K562 (cell line): ENCODE measurements around the gene TRIP6. TPM values are rescaled to one million over a fixed set of nuclear protein-coding genes. Genes with fewer than 3 reads are reported as not detected.
A peak's percentile ranks its signal among the peaks of the same experiment; 100 is the strongest.

Experiments used
- ARHGAP35 ChIP-seq: fragments of 450-650 bp; IDR thresholded peaks from 2 replicates; pipeline ENCODE4 v1.6.1; 2018; ENCODE audit not compliant: partially characterized antibody
- ARNT ChIP-seq, 2 experiments: fragments of 450-650 bp; IDR thresholded peaks; 2 replicates each; pipeline ENCODE4 v1.6.1; 2016; ENCODE audit warnings: mild to moderate bottlenecking in 1 of 2
- ASH1L ChIP-seq: fragments of 450-650 bp; IDR thresholded peaks from 2 replicates; pipeline ENCODE4 v1.6.1; 2018; ENCODE audit warnings: borderline replicate concordance, mild to moderate bottlenecking, low read depth; ENCODE audit not compliant: partially characterized antibody
- EP400 ChIP-seq: fragments of 450-650 bp; IDR thresholded peaks from 2 replicates; pipeline ENCODE4 v1.6.1; 2017; ENCODE audit warnings: antibody characterized with exemption, mild to moderate bottlenecking, moderate library complexity
- MTA2 ChIP-seq: fragments of 450-650 bp; IDR thresholded peaks from 2 replicates; pipeline ENCODE4 v1.6.1; 2016; ENCODE audit warnings: low read depth
- NFRKB ChIP-seq: fragments of 450-650 bp; IDR thresholded peaks from 2 replicates; pipeline ENCODE4 v1.6.1; 2016; ENCODE audit warnings: low read depth
- POLR2B ChIP-seq: fragments of 450-650 bp; IDR thresholded peaks from 2 replicates; pipeline ENCODE4 v1.6.1; 2018; ENCODE audit warnings: low read depth; ENCODE audit not compliant: partially characterized antibody
- PURB ChIP-seq: sonication (generic); formaldehyde crosslinking; IDR thresholded peaks from 2 replicates; pipeline ENCODE4 v1.9.0; 2021; ENCODE audit warnings: low read depth, mild to moderate bottlenecking, missing genetic modification reagents
- RBM34 ChIP-seq: fragments of 200-400 bp; formaldehyde crosslinking; IDR thresholded peaks from 2 replicates; pipeline ENCODE4 v1.6.1; 2018; ENCODE audit warnings: low read length, borderline replicate concordance; ENCODE audit not compliant: insufficient read depth
- TAL1 ChIP-seq: fragments of 450-650 bp; IDR thresholded peaks from 2 replicates; pipeline ENCODE4 v1.6.1; 2016; ENCODE audit warnings: mild to moderate bottlenecking
- TGIF2 ChIP-seq: sonication (generic); formaldehyde crosslinking; IDR thresholded peaks from 2 replicates; pipeline ENCODE4 v1.8.1; 2022; ENCODE audit warnings: mild to moderate bottlenecking, missing genetic modification reagents, moderate library complexity
- TRIM28 ChIP-seq: fragments of 450-650 bp; IDR thresholded peaks from 2 replicates; pipeline ENCODE4 v1.6.1; 2017
- UBTF ChIP-seq, 2 experiments: IDR thresholded peaks; 2 replicates each; pipeline ENCODE4 v1.6.1; 2012; ENCODE audit warnings: improper control_type of control experiment in 2 of 2, low read depth in 2 of 2, low read length in 2 of 2, borderline replicate concordance in 1 of 2
- ZNF75A ChIP-seq: fragments of 450-650 bp; formaldehyde crosslinking; IDR thresholded peaks from 2 replicates; pipeline ENCODE4 v1.4.0; 2020; ENCODE audit warnings: mild to moderate bottlenecking
- polyA plus RNA-seq, 8 experiments: library from polyadenylated mRNA; depleted of rRNA in 4 of 8; stranded (reverse) in 5 of 8; unstranded in 3 of 8; fragments of >200 nt; fragmentation: Nextera tagmentation in 2 of 8; fragmentation: Illumina TruSeq in 1 of 8; extraction: Ambion mirVana in 2 of 8; extraction: Trizol in 1 of 8; gene quantifications; 2 replicates each; pipeline versions ENCODE4 v1.2.1 to v1.2.3, GENCODE V29; 2011 to 2014; ENCODE audit warnings: inconsistent platforms in 1 of 8, missing spikeins in 1 of 8
- total RNA-seq, 7 experiments: library from RNA; depleted of rRNA in 6 of 7; stranded (reverse); fragments of >200 nt in 6 of 7; fragmentation: Illumina TruSeq in 2 of 7; extraction: Trizol in 2 of 7; gene quantifications; 2 replicates each; pipeline versions ENCODE4 v1.2.1 to v1.2.3, GENCODE V29; 2011 to 2021; ENCODE audit warnings: low replicate concordance in 1 of 7
- TF ChIP-seq, protein P1 (sequence below): fragments of 250-450 bp; sonication (Bioruptor Pico); IDR thresholded peaks from 2 replicates; pipeline ENCODE4 v1.4.0; 2020; ENCODE audit warnings: borderline replicate concordance
- TF ChIP-seq, protein P2 (sequence below), 2 experiments: fragments of 450-650 bp in 1 of 2; sonication (generic) in 1 of 2; formaldehyde crosslinking; conservative IDR thresholded peaks; 2 replicates each; pipeline versions ENCODE4 v1.4.0 to v1.8.1; 2020 to 2022; ENCODE audit warnings: mild to moderate bottlenecking in 1 of 2, missing genetic modification reagents in 1 of 2

TRIP6 gene
- total and polyA plus RNA-seq, 9 of the 15 experiments (the other 6 are each of a cell fraction or from before 2014, with no cell fraction given), result 5.9 to 141 (median 54.0) TPM

GRCh38 chr7:100840470-100841100 lies 26.6 kb upstream of the TRIP6 start (continued):
- TF ChIP-seq TGIF2, result no peak
- TF ChIP-seq TAL1, result 0 out of 2 replicates have a peak, but pooled peaks have one; percentile 14
- TF ChIP-seq, protein P1, sequence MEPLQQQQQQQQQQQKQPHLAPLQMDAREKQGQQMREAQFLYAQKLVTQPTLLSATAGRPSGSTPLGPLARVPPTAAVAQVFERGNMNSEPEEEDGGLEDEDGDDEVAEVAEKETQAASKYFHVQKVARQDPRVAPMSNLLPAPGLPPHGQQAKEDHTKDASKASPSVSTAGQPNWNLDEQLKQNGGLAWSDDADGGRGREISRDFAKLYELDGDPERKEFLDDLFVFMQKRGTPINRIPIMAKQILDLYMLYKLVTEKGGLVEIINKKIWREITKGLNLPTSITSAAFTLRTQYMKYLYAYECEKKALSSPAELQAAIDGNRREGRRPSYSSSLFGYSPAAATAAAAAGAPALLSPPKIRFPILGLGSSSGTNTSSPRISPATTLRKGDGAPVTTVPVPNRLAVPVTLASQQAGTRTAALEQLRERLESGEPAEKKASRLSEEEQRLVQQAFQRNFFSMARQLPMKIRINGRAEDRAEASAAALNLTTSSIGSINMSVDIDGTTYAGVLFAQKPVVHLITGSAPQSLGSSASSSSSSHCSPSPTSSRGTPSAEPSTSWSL (CRISPR knock-in tag), result no peak
- TF ChIP-seq, protein P2, sequence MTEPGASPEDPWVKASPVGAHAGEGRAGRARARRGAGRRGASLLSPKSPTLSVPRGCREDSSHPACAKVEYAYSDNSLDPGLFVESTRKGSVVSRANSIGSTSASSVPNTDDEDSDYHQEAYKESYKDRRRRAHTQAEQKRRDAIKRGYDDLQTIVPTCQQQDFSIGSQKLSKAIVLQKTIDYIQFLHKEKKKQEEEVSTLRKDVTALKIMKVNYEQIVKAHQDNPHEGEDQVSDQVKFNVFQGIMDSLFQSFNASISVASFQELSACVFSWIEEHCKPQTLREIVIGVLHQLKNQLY (CRISPR knock-in tag; conservative IDR thresholded peaks at IDR 0.05), result no peak
- no peak for TF ChIP-seq PURB (CRISPR knock-in tag)
- TF ChIP-seq NFRKB, result peak; percentile 84
- TF ChIP-seq EP400, result peak; percentile 35; the same call in 1 of the 2 replicates
- no peak for TF ChIP-seq ZNF75A (CRISPR knock-in tag)
- peak; percentile 79 for TF ChIP-seq ARHGAP35
- peak; percentile 51 to 80; a peak in 1 of 4 replicates for TF ChIP-seq ARNT (IDR thresholded peaks at IDR 0.05)
- TF ChIP-seq UBTF (IDR thresholded peaks at IDR 0.05; ENCODE audit: borderline replicate concordance in 1 of 2, low read depth in 2 of 2, low read length in 2 of 2), result no peak
- TF ChIP-seq ASH1L, result peak; percentile 50
- TF ChIP-seq MTA2, result peak; percentile 58
- no peak for TF ChIP-seq RBM34
- peak; percentile 49 for TF ChIP-seq POLR2B
- 0 out of 2 replicates have a peak, but pooled peaks have one; percentile 28 for TF ChIP-seq TRIM28
